H9 (cell line): ENCODE data around the gene COMMD9. TPM values are rescaled to one million over a fixed set of nuclear protein-coding genes. Genes with fewer than 3 reads are reported as not detected.

Experiments
- DNase-seq: peaks from one replicate; pipeline ENCODE4 v3.0.0-alpha.2; 2017
- H2AFZ ChIP-seq: one replicate; pipeline ENCODE4 v1.6.1; 2013; ENCODE audit warnings: mild to moderate bottlenecking, low read length, control low read depth, moderate library complexity
- H2AK5ac ChIP-seq: 2 replicates; pipeline ENCODE4 v1.6.1; 2013; ENCODE audit warnings: low read length, control low read depth, mixed read lengths; ENCODE audit not compliant: insufficient read length
- H2BK120ac ChIP-seq: one replicate; pipeline ENCODE4 v1.6.1; 2013; ENCODE audit warnings: low read depth, mild to moderate bottlenecking, low read length, control low read depth, inconsistent platforms; ENCODE audit not compliant: poor library complexity, severe bottlenecking
- H2BK12ac ChIP-seq: 2 replicates; pipeline ENCODE4 v1.6.1; 2013; ENCODE audit warnings: low read length, control low read depth, mixed read lengths, low read depth; ENCODE audit not compliant: insufficient read length
- H2BK15ac ChIP-seq: 2 replicates; pipeline ENCODE4 v1.6.1; 2013; ENCODE audit warnings: low read depth, low read length, control low read depth
- H2BK20ac ChIP-seq: one replicate; pipeline ENCODE4 v1.6.1; 2013; ENCODE audit warnings: low read depth, mild to moderate bottlenecking, low read length, control low read depth, inconsistent platforms; ENCODE audit not compliant: poor library complexity, severe bottlenecking
- H2BK5ac ChIP-seq: 2 replicates; pipeline ENCODE4 v1.6.1; 2013; ENCODE audit warnings: low read length, control low read depth, mixed read lengths; ENCODE audit not compliant: insufficient read length
- H3K14ac ChIP-seq: 2 replicates; pipeline ENCODE4 v1.6.1; 2013; ENCODE audit warnings: low read length, control low read depth; ENCODE audit not compliant: insufficient read depth
- H3K18ac ChIP-seq: 2 replicates; pipeline ENCODE4 v1.6.1; 2013; ENCODE audit warnings: low read depth, mild to moderate bottlenecking, mixed read lengths, low read length, control low read depth; ENCODE audit not compliant: insufficient read length
- H3K23ac ChIP-seq: 2 replicates; pipeline ENCODE4 v1.6.1; 2013; ENCODE audit warnings: low read length, control low read depth, mixed read lengths, low read depth; ENCODE audit not compliant: insufficient read length
- H3K23me2 ChIP-seq: 2 replicates; pipeline ENCODE4 v1.6.1; 2013; ENCODE audit warnings: low read depth, mild to moderate bottlenecking, mixed read lengths, low read length, control low read depth; ENCODE audit not compliant: insufficient read length, poor library complexity, severe bottlenecking
- H3K27ac ChIP-seq: 2 replicates; pipeline ENCODE4 v1.5.1; 2013; ENCODE audit warnings: low read length, control low read depth, mixed read lengths, low read depth; ENCODE audit not compliant: insufficient read length
- H3K27me3 ChIP-seq: 2 replicates; pipeline ENCODE4 v1.6.1; 2013; ENCODE audit warnings: low read length, control low read depth, inconsistent platforms; ENCODE audit not compliant: insufficient read depth
- H3K4ac ChIP-seq: 2 replicates; pipeline ENCODE4 v1.6.1; 2013; ENCODE audit warnings: low read depth, mild to moderate bottlenecking, control low read depth, inconsistent platforms, low read length, moderate library complexity
- H3K4me1 ChIP-seq: 2 replicates; pipeline ENCODE4 v1.6.1; 2013; ENCODE audit warnings: low read length, control low read depth, inconsistent platforms; ENCODE audit not compliant: insufficient read depth
- H3K4me2 ChIP-seq: 2 replicates; pipeline ENCODE4 v1.6.1; 2013; ENCODE audit warnings: low read length, control low read depth, mixed read lengths; ENCODE audit not compliant: insufficient read length, insufficient read depth
- H3K56ac ChIP-seq: 2 replicates; pipeline ENCODE4 v1.6.1; 2013; ENCODE audit warnings: low read depth, mild to moderate bottlenecking, mixed read lengths, low read length, control low read depth; ENCODE audit not compliant: insufficient read length
- H3K79me1 ChIP-seq: 2 replicates; pipeline ENCODE4 v1.6.1; 2013; ENCODE audit warnings: low read depth, mild to moderate bottlenecking, moderate library complexity, low read length, control low read depth, inconsistent platforms; ENCODE audit not compliant: insufficient read depth, poor library complexity, severe bottlenecking
- H3K79me2 ChIP-seq: 2 replicates; pipeline ENCODE4 v1.6.1; 2013; ENCODE audit warnings: low read length, control low read depth, inconsistent platforms; ENCODE audit not compliant: insufficient read depth
- H3K9ac ChIP-seq: 2 replicates; pipeline ENCODE4 v1.6.1; 2013; ENCODE audit warnings: low read length, control low read depth, mixed read lengths; ENCODE audit not compliant: insufficient read length; ENCODE audit errors: extremely low read depth
- H3K9me3 ChIP-seq: one replicate; pipeline ENCODE4 v1.6.1; 2013; ENCODE audit warnings: low read depth, low read length, inconsistent platforms; ENCODE audit not compliant: control insufficient read depth
- H3T11ph ChIP-seq: one replicate; pipeline ENCODE4 v1.6.1; 2013; ENCODE audit warnings: mild to moderate bottlenecking, low read length, control low read depth, inconsistent platforms
- H4K20me1 ChIP-seq: one replicate; pipeline ENCODE4 v1.6.1; 2013; ENCODE audit not compliant: control insufficient read depth, insufficient read length, insufficient read depth
- H4K5ac ChIP-seq: 2 replicates; pipeline ENCODE4 v1.6.1; 2013; ENCODE audit warnings: low read depth, mild to moderate bottlenecking, mixed read lengths, low read length, control low read depth; ENCODE audit not compliant: insufficient read length
- H4K8ac ChIP-seq: replicated peaks from 2 replicates; pipeline ENCODE4 v1.6.1; 2013; ENCODE audit warnings: low read length, control low read depth, mixed read lengths, low read depth; ENCODE audit not compliant: insufficient read length
- H4K91ac ChIP-seq: 2 replicates; pipeline ENCODE4 v1.6.1; 2013; ENCODE audit warnings: low read depth, mild to moderate bottlenecking, moderate library complexity, mixed read lengths, low read length, control low read depth; ENCODE audit not compliant: insufficient read length
- H3K27ac Mint-ChIP-seq, 3 experiments: 2 replicates in 2 of 3; 3 replicates in 1 of 3; pipeline ENCODE4 v1.8.0; 2020 to 2021; ENCODE audit warnings: mixed read lengths in 3 of 3, mild to moderate bottlenecking in 1 of 3, moderate library complexity in 1 of 3
- H3K27me3 Mint-ChIP-seq: 2 replicates; pipeline ENCODE4 v1.8.0; 2021; ENCODE audit warnings: low read depth, mild to moderate bottlenecking, moderate library complexity, mixed read lengths
- H3K36me3 Mint-ChIP-seq, 3 experiments: 2 replicates in 2 of 3; 3 replicates in 1 of 3; pipeline ENCODE4 v1.8.0; 2020 to 2021; ENCODE audit warnings: low read depth in 3 of 3, mixed read lengths in 3 of 3; ENCODE audit not compliant: insufficient read depth in 1 of 3
- H3K4me1 Mint-ChIP-seq, 2 experiments: 2 replicates each; pipeline ENCODE4 v1.8.0; 2020; ENCODE audit warnings: mixed read lengths in 2 of 2
- H3K4me3 Mint-ChIP-seq, 2 experiments: 2 replicates in 1 of 2; 3 replicates in 1 of 2; pipeline ENCODE4 v1.8.0; 2020 to 2021; ENCODE audit warnings: mild to moderate bottlenecking in 2 of 2, mixed read lengths in 2 of 2, moderate library complexity in 1 of 2
- H3K9me3 Mint-ChIP-seq, 2 experiments: 2 replicates in 1 of 2; 3 replicates in 1 of 2; pipeline ENCODE4 v1.8.0; 2020; ENCODE audit warnings: mild to moderate bottlenecking in 2 of 2, mixed read lengths in 2 of 2, moderate library complexity in 1 of 2
- CTCF ChIP-seq: fragments of 200-600 bp; sonication (generic); conservative IDR thresholded peaks from 3 replicates; pipeline ENCODE4 v1.8.0; 2021; ENCODE audit warnings: antibody characterized with exemption, mild to moderate bottlenecking
- WGBS: extraction: QIAGEN DNeasy Blood & Tissue Kit; methylation state at CpG from one replicate; pipeline ENCODE4 v1.1.7; 2013; ENCODE audit warnings: missing lambda C conversion rate, low lambda C conversion rate, mixed read lengths; ENCODE audit not compliant: insufficient read length; ENCODE audit errors: extremely low coverage; 5-methylcytosine and 5-hydroxymethylcytosine counted together
- total RNA-seq: library from RNA; stranded (reverse); gene quantifications from 2 replicates; pipeline ENCODE4 v1.2.1, GENCODE V29; 2021

COMMD9 gene
- total RNA-seq, 1 experiment from 2014 or later = 47.0 TPM

DNA sequence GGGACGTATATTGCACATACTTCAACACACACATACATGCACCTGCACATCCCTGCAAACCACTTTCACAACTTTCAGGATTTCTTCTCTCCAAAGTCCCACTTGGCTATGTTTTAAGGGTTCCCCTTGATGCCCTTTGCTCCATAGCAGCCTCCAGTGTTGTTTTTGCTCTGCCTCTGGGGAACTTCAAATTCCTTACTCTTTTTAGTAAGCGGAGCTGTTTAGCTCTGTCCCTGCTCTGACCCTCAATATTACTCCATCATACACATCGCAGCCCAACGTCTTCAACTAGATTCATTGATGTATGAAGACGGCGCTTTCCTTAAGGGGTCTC lies 25.2 kb upstream of the COMMD9 start:
- Histone ChIP-seq H3K9me3 (no peaks in the 10 kb centered on the region), H2AK5ac (no peak overlapping the region), H2BK5ac (no peak overlapping the region), H3K4me1 (no peaks in the 10 kb centered on the region), H3K27ac (no peak overlapping the region), H3K56ac (no peak overlapping the region), H4K91ac (no peak overlapping the region), H3K4ac (no peak overlapping the region), H2BK120ac (no peak overlapping the region), H3K4me2 (no peak overlapping the region), H3K18ac (no peak overlapping the region), H3K27me3 (no peaks in the 10 kb centered on the region), H3K14ac (no peak overlapping the region), H3K23me2 (no peaks in the 10 kb centered on the region), H3K79me2 (no peaks in the 10 kb centered on the region), H2BK15ac (no peak overlapping the region), H4K8ac (no peak overlapping the region), H2BK12ac (no peak overlapping the region), H3T11ph (no peak overlapping the region), H2BK20ac (no peak overlapping the region), H2AFZ (no peak overlapping the region), H3K79me1 (no peaks in the 10 kb centered on the region), H4K5ac (no peak overlapping the region), H3K23ac (no peak overlapping the region), H3K9ac (no peak overlapping the region), H4K20me1 (no peaks in the 10 kb centered on the region)
- Mint-ChIP-seq H3K9me3 (no peaks in the 10 kb centered on the region), H3K27me3 (peaks cover 11% of the 10 kb centered on the region), H3K4me3 (no peak overlapping the region), H3K4me1 (peaks cover 18 to 21% of the 10 kb centered on the region in 2 experiments), H3K36me3 (no peaks in the 10 kb centered on the region), H3K27ac (no peak overlapping the region; a peak in 1 of 7 replicates)
- no CpG with 5 or more reads among the region's 6 CpGs for WGBS
- no peak for DNase-seq
- no peak for TF ChIP-seq CTCF
